Measurements from ENCODE around the gene FZR1.
"Not testable (repeated sequence)": the region's sequence is repeated elsewhere in the genome, so short reads cannot be mapped to it uniquely, and the experiment has no call there.

The FZR1 gene

GRCh38 chr19:3500429-3501101, 5.5 kb upstream of the FZR1 start, which contains the start of gene DOHH:
TSS of gene DOHH (minus strand) at chr19:3500674. CDS start at chr19:3496814, 3,860 bp downstream.
- peak within 1 kb of the TSS; percentile 97 for H3K27ac Mint-ChIP-seq
- H3K4me3 Mint-ChIP-seq = peak within 1 kb of the TSS; percentile 90
- peaks cover 31% of the 10 kb centered on the region for H3K4me1 Mint-ChIP-seq (ENCODE audit: low read depth)
- no peaks in the 10 kb centered on the region for H3K27me3 Mint-ChIP-seq
- no peaks in the 10 kb centered on the region for H3K9me3 Mint-ChIP-seq (ENCODE audit: low read depth)
- peaks cover 5% of the 10 kb centered on the region for H3K36me3 Mint-ChIP-seq

GRCh38 chr19:3501780-3502179, 4.3 kb upstream of the FZR1 start:
- Mint-ChIP-seq H3K36me3 (peaks cover 5% of the 10 kb centered on the region), H3K9me3 (ENCODE audit: low read depth) (no peaks in the 10 kb centered on the region), H3K27me3 (no peaks in the 10 kb centered on the region), H3K4me1 (ENCODE audit: low read depth) (peaks cover 36% of the 10 kb centered on the region), H3K27ac (no peak overlapping the region), H3K4me3 (no peak overlapping the region)

GRCh38 chr19:3503036-3503572, 3.0 kb upstream of the FZR1 start:
- Mint-ChIP-seq H3K27me3 (no peaks in the 10 kb centered on the region), H3K27ac (no peak overlapping the region), H3K36me3 (peaks cover 3% of the 10 kb centered on the region), H3K4me3 (no peak overlapping the region), H3K9me3 (ENCODE audit: low read depth) (no peaks in the 10 kb centered on the region), H3K4me1 (ENCODE audit: low read depth) (peaks cover 41% of the 10 kb centered on the region)

GRCh38 chr19:3504735-3505134, 1.4 kb upstream of the FZR1 start:
- H3K4me3 Mint-ChIP-seq = peak overlapping the region; percentile 97
- H3K36me3 Mint-ChIP-seq = peaks cover 3% of the 10 kb centered on the region
- peak overlapping the region; percentile 98 for H3K27ac Mint-ChIP-seq
- peaks cover 43% of the 10 kb centered on the region for H3K4me1 Mint-ChIP-seq (ENCODE audit: low read depth)
- H3K9me3 Mint-ChIP-seq (ENCODE audit: low read depth) = no peaks in the 10 kb centered on the region
- no peaks in the 10 kb centered on the region for H3K27me3 Mint-ChIP-seq

- peaks cover 42% of the 10 kb centered on the region for H3K4me1 Mint-ChIP-seq (ENCODE audit: low read depth)
- no peaks in the 10 kb centered on the region for H3K9me3 Mint-ChIP-seq (ENCODE audit: low read depth)
- H3K36me3 Mint-ChIP-seq = peaks cover 3% of the 10 kb centered on the region
- H3K27me3 Mint-ChIP-seq = no peaks in the 10 kb centered on the region
- peak overlapping the region; percentile 46 for H3K27ac Mint-ChIP-seq
- peak overlapping the region; percentile 89 for H3K4me3 Mint-ChIP-seq
Observed at GRCh38 chr19:3506384-3507340, 551 bp downstream of the FZR1 start.

GRCh38 chr19:3507371-3508120, 1.4 kb downstream of the FZR1 start:
- Mint-ChIP-seq H3K27ac (peak overlapping the region; percentile 46), H3K36me3 (peaks cover 3% of the 10 kb centered on the region), H3K4me1 (ENCODE audit: low read depth) (peaks cover 42% of the 10 kb centered on the region), H3K27me3 (no peaks in the 10 kb centered on the region), H3K9me3 (ENCODE audit: low read depth) (no peaks in the 10 kb centered on the region), H3K4me3 (peak overlapping the region; percentile 89)

- Mint-ChIP-seq H3K4me3 (peak overlapping the region; percentile 65), H3K4me1 (ENCODE audit: low read depth) (peaks cover 42% of the 10 kb centered on the region)
- H3K27me3 Mint-ChIP-seq; H3K9me3 Mint-ChIP-seq (ENCODE audit: low read depth); H3K36me3 Mint-ChIP-seq; H3K27ac Mint-ChIP-seq: not testable (repeated sequence)
Observed at GRCh38 chr19:3508121-3508661, 2.1 kb downstream of the FZR1 start.

GRCh38 chr19:3508771-3509535, 2.8 kb downstream of the FZR1 start:
- Mint-ChIP-seq H3K9me3 (ENCODE audit: low read depth) (no peaks in the 10 kb centered on the region), H3K27me3 (no peaks in the 10 kb centered on the region), H3K4me1 (ENCODE audit: low read depth) (peaks cover 42% of the 10 kb centered on the region), H3K36me3 (peaks cover 3% of the 10 kb centered on the region), H3K27ac (peak overlapping the region; percentile 24), H3K4me3 (peak overlapping the region; percentile 43)

- Mint-ChIP-seq H3K9me3 (ENCODE audit: low read depth) (no peaks in the 10 kb centered on the region), H3K4me3 (peak overlapping the region; percentile 43), H3K27me3 (no peaks in the 10 kb centered on the region), H3K4me1 (ENCODE audit: low read depth) (peaks cover 45% of the 10 kb centered on the region), H3K27ac (peak overlapping the region; percentile 24), H3K36me3 (peaks cover 3% of the 10 kb centered on the region)
Observed at GRCh38 chr19:3509566-3509989, 3.5 kb downstream of the FZR1 start.

- Mint-ChIP-seq H3K4me1 (ENCODE audit: low read depth) (peaks cover 42% of the 10 kb centered on the region), H3K4me3 (no peak overlapping the region), H3K9me3 (ENCODE audit: low read depth) (no peaks in the 10 kb centered on the region), H3K27me3 (no peaks in the 10 kb centered on the region), H3K36me3 (peaks cover 3% of the 10 kb centered on the region), H3K27ac (no peak overlapping the region)
Observed at GRCh38 chr19:3510727-3511126, 4.6 kb downstream of the FZR1 start.

GRCh38 chr19:3511506-3512251, 5.6 kb downstream of the FZR1 start:
- H3K27ac Mint-ChIP-seq = no peak overlapping the region
- H3K36me3 Mint-ChIP-seq = peaks cover 3% of the 10 kb centered on the region
- H3K9me3 Mint-ChIP-seq (ENCODE audit: low read depth) = no peaks in the 10 kb centered on the region
- no peaks in the 10 kb centered on the region for H3K27me3 Mint-ChIP-seq
- H3K4me1 Mint-ChIP-seq (ENCODE audit: low read depth) = peaks cover 44% of the 10 kb centered on the region
- H3K4me3 Mint-ChIP-seq = no peak overlapping the region

GRCh38 chr19:3512562-3513228, 6.6 kb downstream of the FZR1 start:
- Mint-ChIP-seq H3K27me3 (no peaks in the 10 kb centered on the region), H3K36me3 (peaks cover 3% of the 10 kb centered on the region), H3K9me3 (ENCODE audit: low read depth) (no peaks in the 10 kb centered on the region), H3K4me3 (no peak overlapping the region), H3K4me1 (ENCODE audit: low read depth) (peaks cover 42% of the 10 kb centered on the region), H3K27ac (no peak overlapping the region)

Measured in activated naive CD8-positive, alpha-beta T cell (primary cell).